Measurements from ENCODE around the gene IQSEC1. TPM values are rescaled to one million over a fixed set of nuclear protein-coding genes. Genes with fewer than 3 reads are reported as not detected.

IQSEC1 gene
- total and polyA plus RNA-seq, 8 donors: 24.9 to 57.0 (median 34.2) TPM

DNA sequence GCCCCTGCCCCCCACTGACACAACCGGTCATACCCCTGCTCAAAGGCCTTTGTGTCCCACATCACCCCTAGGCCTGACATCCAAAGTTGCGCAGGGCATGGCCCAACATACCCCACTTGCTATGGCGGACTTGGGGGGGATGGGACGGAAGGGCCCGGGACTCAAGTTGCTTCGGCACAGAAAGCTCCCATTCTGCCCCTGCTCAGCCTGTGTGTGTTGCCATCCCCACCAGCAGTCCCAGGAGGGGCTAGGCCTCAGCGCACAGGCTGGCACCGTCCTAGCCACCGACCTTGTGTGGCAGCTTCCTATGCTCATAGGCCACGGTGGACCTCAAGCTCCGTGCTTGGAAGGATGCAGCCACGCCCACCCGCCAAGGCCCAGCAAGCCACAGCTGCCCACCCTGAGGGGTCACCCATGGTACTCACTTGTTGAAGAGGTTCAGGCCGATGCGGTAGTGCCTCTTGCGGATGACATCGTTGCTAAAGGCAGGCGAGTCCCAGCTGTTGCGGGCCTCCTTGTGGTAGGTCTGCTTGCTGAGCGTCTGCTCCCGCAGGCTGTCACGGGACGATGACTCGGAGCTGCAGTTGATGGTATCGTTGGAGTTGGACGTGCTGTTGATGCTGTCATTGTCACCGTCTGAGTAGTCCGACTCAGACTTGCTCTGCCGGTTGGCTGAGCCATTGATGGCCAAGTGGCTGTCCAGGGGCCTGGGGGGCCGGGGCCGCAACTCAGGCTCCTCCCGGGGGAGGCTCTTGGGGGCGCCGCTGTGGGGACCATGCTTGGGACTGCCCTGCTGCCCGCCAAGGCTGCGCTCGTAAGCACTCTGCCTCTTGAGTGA lies 138.0 kb downstream of the IQSEC1 start:
- Histone ChIP-seq H3K4me3 (no peak overlapping the region), H3K4me1 (peaks cover 10 to 37% of the 10 kb centered on the region in 2 donors), H3K9me3 (no peaks in the 10 kb centered on the region), H3K27ac (peak overlapping the region in 1 of 2 donors; percentile 7), H3K36me3 (peaks cover 0 to 100% of the 10 kb centered on the region in 2 donors), H3K27me3 (no peaks in the 10 kb centered on the region)
- no peak for TF ChIP-seq CTCF (IDR thresholded peaks at IDR 0.05)
- intact Hi-C loops (cut with DNase I): no loop called here
- DNase-seq (no peak), ATAC-seq (no peak)

- H3K9me3 ChIP-seq: no peaks in the 10 kb centered on the region
- DNase-seq (no peak), ATAC-seq (peak; percentile 9)
- peaks cover 0 to 100% of the 10 kb centered on the region in 2 donors for H3K36me3 ChIP-seq
- no peaks in the 10 kb centered on the region for H3K27me3 ChIP-seq
- no peak overlapping the region for H3K4me3 ChIP-seq
- intact Hi-C loops (cut with DNase I): no loop called here
- H3K4me1 ChIP-seq: peaks cover 10 to 37% of the 10 kb centered on the region in 2 donors
- TF ChIP-seq CTCF (IDR thresholded peaks at IDR 0.05): no peak
- peak overlapping the region in 1 of 2 donors; percentile 7 for H3K27ac ChIP-seq
Observed at GRCh38 chr3:12934431-12934830, 138.8 kb downstream of the IQSEC1 start.

GRCh38 chr3:12933901-12934300 lies 139.3 kb downstream of the IQSEC1 start:
- H3K36me3 ChIP-seq: peaks cover 0 to 100% of the 10 kb centered on the region in 2 donors
- no peak overlapping the region for H3K27ac ChIP-seq

DNA sequence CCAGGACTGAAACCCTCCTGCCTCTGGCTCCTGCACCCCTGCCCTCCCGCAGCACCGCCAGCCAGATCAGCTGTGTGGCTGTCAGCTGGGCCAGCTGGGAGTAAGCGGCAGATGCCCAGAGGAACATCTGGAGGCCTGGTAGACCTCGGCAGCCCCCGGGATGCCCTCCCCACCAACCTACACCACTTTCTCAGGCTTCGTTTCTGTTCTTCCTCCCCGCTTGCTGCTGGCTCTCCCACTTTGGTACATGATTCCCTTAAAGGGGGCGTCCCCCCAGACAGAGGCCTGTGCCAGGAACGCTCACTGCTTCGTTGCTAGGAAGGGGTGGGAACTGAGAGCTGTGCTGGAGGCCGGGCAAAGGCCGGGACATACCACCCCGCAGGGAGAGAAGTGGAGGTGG lies 140.5 kb downstream of the IQSEC1 start:
- DNase-seq (no peak), ATAC-seq (no peak)
- Histone ChIP-seq H3K36me3 (peaks cover 0 to 97% of the 10 kb centered on the region in 2 donors), H3K4me1 (peaks cover 6 to 37% of the 10 kb centered on the region in 2 donors), H3K27ac (no peak overlapping the region), H3K9me3 (no peaks in the 10 kb centered on the region), H3K4me3 (no peak overlapping the region), H3K27me3 (no peaks in the 10 kb centered on the region)
- no peak for TF ChIP-seq CTCF (IDR thresholded peaks at IDR 0.05)
- intact Hi-C loops (cut with DNase I): no loop called here

More at GRCh38 chr3:12933901-12934300, 139.3 kb downstream of the IQSEC1 start:
- ATAC-seq: no peak
- Histone ChIP-seq H3K4me1 (peaks cover 10 to 37% of the 10 kb centered on the region in 2 donors), H3K27me3 (no peaks in the 10 kb centered on the region), H3K4me3 (no peak overlapping the region), H3K9me3 (no peaks in the 10 kb centered on the region)
- no peak for TF ChIP-seq CTCF (IDR thresholded peaks at IDR 0.05)
- intact Hi-C loops (cut with DNase I): no loop called here
- DNase-seq: no peak

- Histone ChIP-seq H3K4me3 (no peak overlapping the region), H3K27ac (no peak overlapping the region), H3K36me3 (peaks cover 0 to 93% of the 10 kb centered on the region in 2 donors), H3K4me1 (peaks cover 6 to 37% of the 10 kb centered on the region in 2 donors), H3K27me3 (no peaks in the 10 kb centered on the region), H3K9me3 (no peaks in the 10 kb centered on the region)
- intact Hi-C loops (cut with DNase I): no loop called here
- no peak for TF ChIP-seq CTCF (IDR thresholded peaks at IDR 0.05)
- ATAC-seq (no peak), DNase-seq (no peak)
Observed at GRCh38 chr3:12932347-12932746, 140.9 kb downstream of the IQSEC1 start.
